ENCODE results near the gene TWIST1. TPM values are rescaled to one million over a fixed set of nuclear protein-coding genes. Genes with fewer than 3 reads are reported as not detected.

Gene TWIST1
- total RNA-seq, 1 donor from 2014 or later = 1.8 TPM

DNA sequence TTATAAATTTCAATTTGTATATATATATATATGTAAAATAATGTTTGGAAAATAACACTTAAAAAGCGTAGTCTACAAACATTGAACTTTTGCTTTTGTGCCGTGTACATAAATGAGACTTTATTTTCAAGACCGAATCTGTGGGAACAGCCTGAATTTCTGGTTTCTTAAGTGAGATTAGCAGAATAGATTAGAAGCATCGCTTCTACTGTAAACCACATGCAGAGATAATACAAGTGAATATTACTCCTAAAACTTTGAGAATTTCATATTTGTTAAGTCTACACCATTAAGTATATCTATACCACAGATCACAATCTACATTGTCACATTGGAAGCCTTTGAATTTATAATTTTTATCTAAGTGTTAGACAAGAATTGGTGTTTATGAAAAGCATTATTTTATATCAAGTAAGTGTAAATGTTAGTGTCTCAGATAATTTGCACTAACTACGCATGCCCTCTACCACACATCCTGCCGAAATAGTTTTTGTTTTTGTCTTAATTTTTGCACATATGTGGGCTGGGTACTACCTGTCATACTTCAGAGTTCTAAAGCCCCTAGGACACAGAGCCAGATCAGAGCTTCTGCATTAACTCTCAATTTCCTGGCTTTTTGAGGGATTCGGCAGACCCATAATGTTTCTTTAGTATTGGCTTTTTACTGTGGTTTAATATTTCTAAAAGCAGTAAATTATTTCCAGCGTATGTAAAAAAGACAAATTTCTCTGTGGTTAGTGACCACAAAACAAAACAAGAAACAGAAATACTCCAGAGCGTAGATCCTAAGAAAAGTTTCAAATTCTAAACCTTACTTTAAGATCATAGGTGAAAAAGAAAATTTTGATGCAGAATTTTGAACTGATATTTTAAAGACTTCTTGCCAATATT, 20.0 kb downstream of the TWIST1 start:
- DNase-seq (ENCODE audit: extremely low read depth, low read depth, low spot score) = no peak

GRCh38 chr7:19095353-19095860, 22.0 kb downstream of the TWIST1 start:
- no peak for DNase-seq (ENCODE audit: extremely low read depth, low read depth, low spot score)

DNA sequence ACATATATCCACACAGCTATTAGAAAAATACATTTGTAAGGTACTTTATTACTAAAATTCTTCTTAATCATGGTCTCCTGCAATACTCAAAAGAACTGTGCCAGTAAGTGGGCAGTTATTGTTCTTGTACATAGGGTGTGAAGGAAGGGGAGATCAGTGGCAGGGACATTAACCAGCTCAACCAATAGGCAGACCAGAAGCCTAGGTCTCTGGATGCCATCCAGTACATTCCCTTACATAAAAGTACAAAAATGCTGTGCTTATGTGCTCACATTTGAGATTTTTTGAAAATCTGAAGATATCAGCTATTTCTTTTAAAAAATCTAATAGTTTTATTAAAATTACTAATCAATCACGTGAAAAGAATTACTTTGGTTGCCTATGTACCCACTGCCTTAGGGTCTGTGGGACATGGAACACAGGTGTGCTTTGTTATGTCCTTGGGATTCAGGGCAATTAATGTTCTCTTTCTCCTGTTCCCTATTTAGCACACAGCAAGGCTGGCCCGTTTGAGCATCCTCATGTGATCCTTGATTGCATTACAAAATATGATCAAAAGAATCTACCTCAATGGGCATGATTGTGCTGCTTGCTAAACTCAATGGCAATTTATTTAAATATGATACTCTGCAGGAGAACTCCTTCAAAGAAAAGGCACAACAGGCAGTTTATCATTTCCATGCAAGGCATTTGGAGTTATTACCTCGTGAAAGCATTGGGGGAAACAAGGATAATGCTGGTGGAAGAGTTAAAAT, 22.7 kb downstream of the TWIST1 start:
- DNase-seq (ENCODE audit: extremely low read depth, low read depth, low spot score) = no peak

- DNase-seq (ENCODE audit: extremely low read depth, low read depth, low spot score) = no peak
Measured at GRCh38 chr7:19094138-19094537, 23.3 kb downstream of the TWIST1 start.

- DNase-seq (ENCODE audit: extremely low read depth, low read depth, low spot score) = no peak
Measured at GRCh38 chr7:19091550-19092200, 25.8 kb downstream of the TWIST1 start.

DNA sequence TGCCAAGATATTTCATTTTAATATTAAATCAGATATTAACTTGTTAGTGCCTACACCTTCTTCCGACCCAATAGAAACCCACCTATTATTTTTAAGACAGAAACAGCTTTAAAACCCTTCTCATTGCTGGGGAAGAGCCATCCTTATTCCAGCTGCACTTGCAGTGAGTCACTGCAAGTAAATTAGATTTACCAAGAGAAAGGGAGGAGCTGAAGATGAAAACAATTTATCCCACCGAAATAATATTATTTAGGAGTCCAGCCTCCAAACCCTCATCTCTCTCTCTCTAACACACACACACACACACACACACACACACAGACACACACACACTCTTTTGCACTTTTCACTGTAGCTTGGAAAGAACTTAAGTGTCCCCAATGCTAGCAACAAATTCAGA, 26.9 kb downstream of the TWIST1 start:
- DNase-seq (ENCODE audit: extremely low read depth, low read depth, low spot score) = no peak

GRCh38 chr7:19089797-19090196, 27.6 kb downstream of the TWIST1 start:
- DNase-seq (ENCODE audit: extremely low read depth, low read depth, low spot score) = no peak

DNA sequence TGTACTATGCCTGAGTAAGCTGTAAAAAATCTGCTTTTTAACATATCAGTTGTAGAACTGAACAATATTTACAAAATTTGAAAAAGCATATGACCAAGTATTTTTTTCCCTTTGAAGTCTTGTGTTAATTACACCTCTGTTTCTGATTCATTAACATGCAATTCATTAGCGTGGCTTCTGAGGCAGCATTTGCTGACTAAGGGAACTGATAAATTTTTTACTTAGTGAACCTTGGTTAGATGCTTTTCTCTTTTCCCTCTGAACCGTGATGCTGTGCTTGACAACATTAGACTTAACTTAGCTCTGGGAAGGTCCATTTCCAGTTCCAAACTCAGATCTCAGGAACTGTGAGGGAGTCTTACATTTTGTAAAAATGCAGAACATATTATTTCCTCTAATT, 28.1 kb downstream of the TWIST1 start:
- DNase-seq (ENCODE audit: extremely low read depth, low read depth, low spot score) = no peak

GRCh38 chr7:19080093-19080492, 37.3 kb downstream of the TWIST1 start:
- no peak for DNase-seq (ENCODE audit: extremely low read depth, low read depth, low spot score)

GRCh38 chr7:19079066-19079465, 38.4 kb downstream of the TWIST1 start:
- DNase-seq (ENCODE audit: extremely low read depth, low read depth, low spot score) = no peak

DNA sequence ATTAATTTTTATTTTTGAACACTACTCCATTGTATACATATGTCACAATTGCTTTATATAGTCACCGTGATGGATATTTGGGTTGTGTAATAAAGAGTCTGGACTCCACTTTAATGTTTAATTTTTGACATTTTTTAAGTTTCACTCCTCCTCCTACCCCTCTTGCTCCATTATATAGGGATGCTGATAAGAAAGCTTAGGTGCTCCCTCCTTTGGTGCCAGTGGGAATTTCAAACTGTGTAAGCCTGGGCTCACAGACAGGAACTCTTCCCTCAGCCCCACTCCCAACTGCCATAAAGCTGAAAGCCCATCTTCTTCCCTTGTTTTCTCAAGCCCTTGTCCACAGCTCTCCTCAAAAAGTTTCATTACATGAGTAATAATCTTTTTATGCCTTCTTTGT, 47.6 kb downstream of the TWIST1 start:
- no peak for DNase-seq (ENCODE audit: extremely low read depth, low read depth, low spot score)

- DNase-seq (ENCODE audit: extremely low read depth, low read depth, low spot score) = no peak
Measured at GRCh38 chr7:19066170-19066569, 51.3 kb downstream of the TWIST1 start.

Other genes starting within 250 kb of the TWIST1 start
- not detected in 2 replicates for gene FERD3L, start 27.8 kb upstream of the TWIST1 start, total RNA-seq

All from glomerular endothelial cell (primary cell).